HG02884 (cell line): ENCODE results near the gene ABHD12B.

Source experiments
- ATAC-seq: cut with Tn5 transposase; IDR thresholded peaks from one replicate; pipeline ENCODE4 v1.9.1; 2021; ENCODE audit warnings: mild to moderate bottlenecking, moderate library complexity; ENCODE audit not compliant: unreplicated experiment

ABHD12B gene

DNA sequence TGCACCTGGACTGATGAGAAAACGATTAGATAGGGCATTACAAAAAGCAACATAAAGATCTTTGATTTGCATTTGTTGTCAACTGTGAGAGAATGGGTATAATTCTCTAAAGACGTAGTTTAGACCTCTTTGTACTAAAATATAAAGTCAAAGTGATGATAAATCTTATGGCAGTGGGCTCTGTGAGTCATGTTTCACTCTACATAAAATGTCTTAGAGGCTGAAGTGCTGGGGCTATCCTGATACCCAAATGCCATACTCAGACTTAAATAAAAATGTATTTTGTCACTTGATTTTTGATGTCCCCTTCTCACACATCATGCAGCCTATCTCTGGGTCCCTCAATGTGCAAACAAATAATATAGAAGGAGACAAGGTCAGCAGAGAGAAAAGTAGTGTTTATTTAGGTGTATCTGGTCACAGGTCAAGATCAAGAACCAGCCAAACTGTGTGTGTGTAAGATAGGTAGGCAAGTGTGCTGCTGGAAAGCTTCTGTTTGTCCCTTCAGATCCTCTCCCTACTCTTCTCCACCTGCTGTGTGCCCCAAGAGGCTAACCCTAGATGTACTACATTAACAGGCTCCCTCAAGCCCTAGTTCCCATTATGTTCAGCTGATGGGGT, 33.9 kb upstream of the ABHD12B start:
- no peak for ATAC-seq

DNA sequence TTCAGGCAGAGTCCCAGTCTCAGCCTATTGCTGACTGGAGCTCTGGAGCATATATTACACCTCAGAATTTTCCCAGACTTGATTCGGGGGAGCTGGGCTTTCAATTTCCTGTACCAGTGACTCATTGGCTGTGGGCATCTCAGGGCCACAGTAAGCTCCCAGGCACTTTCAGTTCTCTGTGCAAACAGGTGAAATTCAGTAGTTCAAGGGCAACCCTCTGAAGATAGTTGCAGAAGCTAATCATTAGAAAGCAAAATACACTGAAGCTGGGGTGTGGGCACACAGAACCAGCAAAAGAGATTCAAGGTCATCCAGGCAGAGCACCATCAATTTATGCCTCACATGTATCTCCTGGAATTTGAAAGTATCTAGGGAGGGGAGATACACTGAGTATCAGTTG, 32.8 kb upstream of the ABHD12B start:
- no peak for ATAC-seq

DNA sequence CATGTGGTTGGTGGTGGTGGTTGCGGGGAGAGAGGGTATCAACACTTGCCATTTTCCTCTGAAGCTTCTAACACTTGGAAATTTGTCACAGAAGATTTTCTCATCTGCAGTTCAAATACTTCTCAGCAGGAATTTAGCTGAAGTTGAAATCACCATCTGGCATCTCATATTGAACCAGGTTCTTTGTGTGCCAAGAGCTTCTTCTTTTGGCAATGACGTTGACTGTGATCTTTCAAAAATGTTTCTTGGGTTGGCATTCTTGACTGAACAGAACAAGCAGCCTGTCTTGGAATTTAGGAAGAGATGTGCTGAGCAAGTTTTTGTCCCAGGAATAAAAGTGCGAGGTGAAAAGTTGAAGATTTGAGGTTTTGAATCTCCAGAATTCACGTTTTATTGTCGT, 32.2 kb upstream of the ABHD12B start:
- no peak for ATAC-seq

DNA sequence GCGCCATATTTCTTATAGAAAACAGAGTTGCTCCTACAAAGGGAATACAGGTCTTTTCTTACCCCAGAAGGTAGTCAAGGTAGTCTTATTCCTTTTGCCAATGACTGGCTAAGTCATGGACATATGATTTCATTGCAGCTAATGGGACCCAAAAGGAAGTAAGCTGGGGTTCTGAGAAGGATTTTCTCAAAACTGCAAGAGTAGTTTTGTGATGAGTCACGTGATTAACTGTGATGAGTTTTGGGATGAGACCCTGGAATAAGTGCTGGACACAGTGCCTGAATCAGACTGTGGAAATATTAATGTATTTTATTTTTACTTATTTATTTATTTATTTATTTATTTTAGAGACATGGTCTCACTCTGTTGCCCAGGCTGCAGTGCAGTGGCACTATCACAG, 27.5 kb upstream of the ABHD12B start:
- ATAC-seq = no peak

DNA sequence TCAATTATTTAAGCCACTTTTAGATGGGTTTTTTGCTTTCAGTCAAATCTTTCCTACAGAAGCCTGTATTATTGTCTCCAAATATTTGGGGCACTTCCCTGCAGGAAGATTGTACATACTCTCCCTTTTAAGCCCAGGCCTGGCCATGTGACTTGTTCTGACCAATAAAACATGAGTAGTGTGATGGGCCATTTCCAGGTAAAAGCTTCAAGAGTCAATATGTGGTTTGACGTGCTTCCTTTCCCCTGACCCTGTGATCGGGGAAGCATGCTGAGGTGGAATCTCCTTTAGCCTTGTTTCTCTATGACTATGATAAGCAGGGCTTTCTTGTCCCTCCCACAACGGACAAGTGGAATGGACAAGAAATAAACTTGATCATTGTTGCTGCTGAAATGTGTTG, 26.7 kb upstream of the ABHD12B start:
- ATAC-seq = no peak

DNA sequence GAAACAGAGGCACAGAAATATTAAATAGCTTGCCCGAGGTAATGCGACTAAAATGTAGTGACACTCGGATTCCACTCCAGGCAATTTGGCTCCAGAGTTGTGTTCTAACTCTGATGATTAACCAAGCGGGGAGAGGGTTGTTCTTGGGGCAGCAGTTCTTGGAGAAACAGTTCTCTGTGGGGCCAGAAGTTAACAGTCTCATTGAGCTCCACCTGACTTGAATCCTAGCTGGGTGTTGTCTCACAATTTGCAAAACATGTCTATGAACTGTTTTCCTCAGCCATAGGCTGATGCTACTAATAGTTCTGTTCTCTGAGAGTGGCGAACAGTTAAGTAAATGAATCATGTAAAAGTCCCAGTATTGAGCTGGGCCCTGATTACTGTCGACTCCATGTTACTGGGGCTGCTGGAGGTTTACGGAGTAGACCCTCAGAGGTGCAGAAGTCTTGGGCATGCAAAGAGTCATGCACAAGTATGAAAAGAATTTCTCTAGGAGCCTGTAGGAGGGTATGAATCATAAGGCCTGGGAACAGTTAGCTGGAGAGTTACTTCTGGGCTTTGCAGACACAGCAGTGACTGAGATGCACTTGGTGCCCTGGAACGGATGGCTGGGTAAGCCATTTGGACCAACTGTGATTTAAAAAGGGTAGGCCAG, 25.5 kb upstream of the ABHD12B start:
- ATAC-seq = no peak

DNA sequence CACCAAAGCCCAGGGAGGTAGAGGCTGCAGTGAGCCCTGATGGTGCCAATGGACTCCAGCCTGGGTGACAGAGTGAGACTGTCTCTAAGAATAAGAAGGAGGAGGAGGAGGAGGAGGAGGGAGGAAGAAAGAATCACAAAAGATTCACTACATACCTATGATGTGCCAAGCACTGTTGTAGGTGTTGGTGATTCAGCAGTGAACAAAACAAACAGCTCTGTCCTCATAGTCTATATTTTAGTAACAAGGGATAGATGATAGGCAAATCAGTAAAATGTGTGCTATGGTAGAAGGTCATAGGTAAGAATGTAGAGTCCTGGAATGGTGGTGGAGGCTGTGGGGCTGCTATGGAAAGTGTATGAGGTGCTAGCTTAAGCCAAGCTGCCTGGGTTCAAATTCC, 18.0 kb upstream of the ABHD12B start:
- ATAC-seq = no peak

DNA sequence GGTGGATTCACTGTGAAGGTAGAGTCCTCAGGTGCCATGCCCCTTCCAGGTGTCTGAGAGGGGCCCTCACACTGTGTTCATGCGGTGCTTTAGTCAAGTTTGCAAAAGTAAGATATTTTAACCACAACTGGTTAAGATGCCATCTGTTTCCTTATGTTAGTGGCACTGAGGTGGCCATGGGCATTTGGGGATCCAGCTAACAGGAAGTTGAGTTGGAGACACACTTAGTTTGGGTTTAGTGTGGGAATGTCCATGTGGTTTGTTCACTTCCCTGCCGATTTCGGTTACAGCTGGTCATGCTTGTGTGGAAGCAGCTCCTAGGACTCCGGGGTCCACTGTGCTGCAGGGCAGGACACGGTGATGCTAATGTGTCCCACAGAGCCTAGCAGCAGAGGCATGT, 17.3 kb upstream of the ABHD12B start:
- no peak for ATAC-seq

DNA sequence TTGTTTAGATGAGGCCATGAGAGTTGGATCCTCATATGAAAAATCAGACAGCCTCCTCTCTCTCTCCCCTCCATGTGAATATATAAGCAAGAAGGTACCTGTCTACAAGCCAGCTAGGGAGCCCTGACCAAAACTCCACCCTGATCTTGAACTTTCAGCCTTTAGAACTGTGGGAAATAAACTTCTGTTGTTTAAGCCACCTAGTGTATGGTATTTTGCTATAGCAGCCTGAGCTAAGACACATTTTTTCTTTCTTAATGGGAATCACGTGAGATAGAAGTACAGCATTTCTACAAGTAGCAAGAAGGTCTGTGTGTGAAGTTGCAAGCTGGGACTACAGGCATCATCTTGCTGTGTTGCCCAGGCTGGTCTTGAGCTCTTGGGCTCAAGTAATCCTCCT, 16.3 kb upstream of the ABHD12B start:
- ATAC-seq = no peak

DNA sequence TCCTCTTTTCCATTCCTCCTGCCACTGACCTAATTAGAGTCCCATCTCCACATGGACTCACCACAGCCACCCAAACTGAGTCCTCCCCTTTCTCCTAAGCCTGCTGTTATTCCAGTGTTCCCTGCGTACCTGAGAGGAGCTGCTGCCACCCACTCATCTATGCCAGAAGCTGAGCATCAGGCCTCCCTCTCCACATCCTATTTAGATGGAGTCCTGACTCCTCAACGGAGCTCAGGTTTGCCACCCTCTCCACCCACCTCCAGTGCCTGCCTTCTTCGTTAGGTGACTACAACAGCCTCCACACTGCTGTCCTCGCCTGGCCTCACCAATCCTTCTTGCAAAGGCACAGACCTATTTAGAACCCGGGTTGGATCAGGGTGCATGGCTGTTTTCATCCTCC, 15.2 kb upstream of the ABHD12B start:
- ATAC-seq = no peak

DNA sequence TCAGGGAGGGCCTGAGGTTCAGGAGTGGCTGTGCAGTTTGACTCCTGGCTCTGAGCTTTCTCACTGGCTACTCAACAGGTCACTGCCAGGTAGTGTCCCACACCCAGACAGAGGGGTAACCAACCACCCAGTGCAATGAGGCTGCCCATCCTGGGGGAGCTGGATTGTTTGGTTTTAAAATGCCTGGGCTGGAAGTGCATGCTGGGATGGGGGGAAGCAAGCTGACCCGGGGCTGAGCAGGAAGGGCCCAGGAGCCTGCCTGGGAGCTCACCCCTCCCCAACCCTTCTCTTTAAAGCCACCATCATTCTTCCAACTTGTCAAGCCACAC, 12.6 kb upstream of the ABHD12B start:
- ATAC-seq = peak; percentile 31

DNA sequence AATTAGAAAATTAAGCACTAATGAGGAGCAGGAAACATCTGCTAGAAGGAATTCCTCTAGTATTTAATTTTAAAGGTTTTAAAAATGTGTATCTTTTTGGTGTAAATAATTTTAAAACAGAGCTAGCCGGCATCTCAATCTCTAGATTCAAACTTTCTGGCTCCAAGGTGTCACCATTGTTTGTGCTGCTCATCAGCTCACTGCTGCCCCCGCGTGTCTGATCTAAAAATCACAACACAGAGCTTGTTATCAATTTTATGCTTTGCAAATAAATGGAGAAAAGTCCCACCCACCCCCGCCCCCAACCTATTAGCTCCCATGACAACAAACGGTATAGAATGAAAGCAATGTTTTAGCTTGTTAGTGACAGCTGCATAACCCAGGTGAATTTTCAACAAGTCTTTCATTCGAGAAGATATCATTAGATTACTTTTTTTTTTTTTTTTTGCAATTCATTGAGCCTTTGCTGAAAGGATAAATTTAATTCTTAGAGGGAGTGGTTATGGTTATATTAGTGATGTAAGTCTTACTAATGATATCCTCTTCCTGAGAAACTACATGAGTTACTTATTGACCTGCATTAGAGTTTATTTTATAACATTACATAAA, 11.3 kb upstream of the ABHD12B start:
- no peak for ATAC-seq

DNA sequence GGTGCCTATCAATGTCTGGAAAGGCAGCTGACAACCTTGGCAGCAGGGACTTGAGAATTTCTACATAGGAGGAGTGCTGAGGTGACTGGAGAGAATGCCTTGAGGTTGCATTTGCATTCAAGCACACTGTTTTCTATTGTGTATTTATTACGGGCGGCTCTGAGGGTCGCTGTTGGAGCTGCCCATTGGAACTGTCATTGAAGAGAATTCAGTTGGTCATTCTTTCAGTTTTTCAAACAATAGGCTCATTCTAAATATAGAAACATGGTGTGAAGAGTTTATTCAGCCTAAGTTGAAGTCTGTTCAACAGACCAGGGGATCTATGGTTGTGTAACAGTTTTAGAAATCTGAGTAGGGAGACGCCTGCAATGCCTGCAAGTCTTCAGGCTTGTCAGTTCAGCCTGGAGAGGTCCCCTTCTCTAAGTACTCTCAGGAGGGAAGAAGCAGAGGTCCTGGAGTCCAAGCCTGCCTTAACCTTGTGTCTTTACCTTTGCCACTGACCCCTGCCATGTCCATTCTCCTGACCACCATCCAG, 9.8 kb upstream of the ABHD12B start:
- no peak for ATAC-seq

DNA sequence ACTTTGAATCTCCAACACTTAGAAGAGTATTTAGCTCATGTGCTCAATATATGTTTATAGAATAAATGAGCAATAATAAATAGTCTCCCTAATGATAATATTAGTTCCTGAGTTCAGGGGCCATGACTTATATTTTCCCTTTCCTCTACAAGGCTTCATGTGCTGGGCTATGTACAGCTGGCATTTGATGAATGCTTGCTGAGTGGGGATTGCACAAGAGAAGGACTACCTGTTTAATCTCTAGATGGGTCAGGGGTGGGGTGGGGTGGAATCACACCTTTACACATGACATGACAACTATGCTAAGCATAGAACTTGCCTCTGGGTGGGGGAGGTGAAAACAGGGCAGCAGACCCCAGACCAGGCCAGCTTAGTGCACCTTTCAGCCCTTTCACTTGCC, 7.6 kb upstream of the ABHD12B start:
- no peak for ATAC-seq

DNA sequence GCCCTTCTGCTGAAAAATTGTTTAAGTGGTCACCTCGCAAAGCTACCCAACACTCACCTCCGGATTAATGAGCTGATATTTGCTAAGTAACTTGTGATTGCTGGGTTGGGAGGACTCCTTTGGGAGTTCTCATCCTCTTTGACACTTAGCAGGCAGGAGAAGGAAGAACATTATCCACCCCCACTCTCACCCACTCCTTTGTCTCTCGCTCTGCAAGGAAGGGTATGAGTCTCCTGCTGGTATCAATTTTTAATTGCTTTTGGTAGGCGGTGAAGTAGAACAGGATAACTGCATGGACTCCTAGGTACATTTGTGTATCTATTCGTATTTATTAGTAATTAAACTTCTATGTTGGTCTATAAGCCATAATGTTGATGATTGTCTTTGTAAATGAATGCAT, 6.9 kb upstream of the ABHD12B start:
- no peak for ATAC-seq

DNA sequence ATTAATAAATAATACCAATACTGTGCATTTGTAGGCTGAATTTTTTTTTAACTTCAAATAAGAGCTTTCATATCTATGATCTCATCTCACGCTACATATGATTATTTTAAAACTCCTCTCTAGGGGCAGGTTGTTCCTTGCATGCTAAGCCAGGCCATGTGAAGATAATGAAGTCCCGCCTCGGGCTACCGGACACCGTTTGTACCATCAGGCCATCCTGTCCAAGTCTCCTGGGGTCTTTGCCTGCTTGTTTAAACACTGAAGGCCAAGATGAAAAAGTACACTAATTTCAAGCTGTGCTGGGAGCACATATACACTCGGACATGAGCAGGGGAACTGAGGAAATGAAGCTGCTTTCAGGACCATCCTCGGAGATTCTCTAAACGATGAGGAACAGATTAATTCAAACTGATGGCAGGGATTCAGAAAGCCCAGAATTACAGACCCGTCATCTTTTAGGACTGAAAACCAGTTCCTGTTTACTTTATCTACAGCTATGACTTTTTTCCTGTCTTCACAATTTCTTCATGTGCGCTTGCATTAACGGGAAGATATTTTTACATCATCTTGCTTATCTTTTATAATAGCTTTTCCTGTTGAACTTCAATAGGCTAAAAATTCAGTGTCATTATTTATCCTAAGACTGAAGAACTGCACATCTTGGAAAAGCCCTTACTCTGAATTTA, 6.3 kb upstream of the ABHD12B start:
- no peak for ATAC-seq

DNA sequence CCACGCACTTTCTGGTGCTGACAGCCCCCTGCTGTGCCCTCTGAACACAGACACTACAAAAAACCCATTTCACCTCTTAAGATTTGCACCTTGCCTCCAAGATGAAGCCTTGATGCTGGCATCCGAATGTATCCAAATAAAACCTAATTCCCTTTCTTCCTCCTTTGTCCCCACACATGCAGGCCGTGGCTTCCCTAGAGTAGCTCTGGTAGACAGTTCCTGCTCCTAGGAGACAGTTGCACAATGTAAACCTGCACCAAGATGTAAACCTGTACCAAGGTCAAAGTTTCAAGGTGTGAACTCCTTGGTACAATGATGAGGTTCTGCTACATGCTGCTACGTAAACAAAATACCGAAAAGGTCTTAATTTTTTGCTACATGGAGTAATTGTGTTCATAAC, 625 bp upstream of the ABHD12B start:
- no peak for ATAC-seq

DNA sequence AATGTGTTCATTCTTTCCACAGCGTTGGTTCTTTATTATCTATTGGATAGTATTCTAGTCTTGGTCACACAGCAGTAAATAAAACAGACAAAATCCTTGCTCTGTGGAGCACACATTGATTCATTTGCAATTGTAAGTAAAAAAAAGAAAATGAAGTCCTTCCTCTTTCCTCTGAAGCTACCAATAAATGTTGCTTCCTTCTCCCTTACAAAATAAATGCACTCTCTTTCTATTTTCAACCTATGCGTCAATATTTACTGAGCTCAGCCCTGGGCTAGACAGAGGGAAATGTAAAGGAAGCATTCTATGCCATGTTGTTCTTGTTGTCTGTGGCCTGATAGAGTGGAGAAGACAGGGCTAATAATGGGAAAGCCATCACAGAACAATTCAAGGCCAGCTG, 2.9 kb downstream of the ABHD12B start:
- ATAC-seq = no peak

DNA sequence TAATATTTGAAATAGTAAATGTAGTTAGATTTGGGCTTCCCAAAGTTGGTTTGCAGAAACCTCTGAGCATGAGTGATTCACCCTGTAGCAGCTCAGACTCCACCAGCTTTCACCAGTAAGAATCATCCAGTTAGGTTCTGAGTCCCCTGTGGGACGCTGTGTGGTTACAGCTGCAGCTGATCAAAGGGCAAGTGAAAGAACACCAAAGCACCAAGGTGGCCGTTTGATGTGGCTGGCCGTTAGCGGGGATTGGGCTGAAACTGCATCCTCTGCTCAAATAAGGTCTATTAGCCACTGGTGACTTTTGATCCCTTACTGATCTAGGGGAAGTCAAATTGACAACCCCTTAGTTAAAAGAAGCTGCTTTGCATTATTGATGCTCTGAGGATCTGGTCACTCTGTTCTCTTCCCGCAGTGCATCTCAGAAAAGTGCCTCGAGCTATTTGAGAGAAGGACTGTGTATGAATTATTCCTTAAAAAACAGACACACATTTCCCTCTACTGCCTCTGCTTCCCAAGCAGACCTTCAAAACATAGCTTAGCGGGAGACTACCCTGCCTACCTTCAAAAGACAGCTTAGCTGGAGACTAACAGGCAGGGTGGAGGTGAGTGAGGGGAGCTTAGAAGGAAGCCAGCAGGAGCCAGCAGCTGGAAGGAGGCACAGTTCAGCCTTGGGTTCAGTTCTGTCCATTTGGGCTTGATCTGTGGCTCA, 3.7 kb downstream of the ABHD12B start:
- peak; percentile 94 for ATAC-seq

DNA sequence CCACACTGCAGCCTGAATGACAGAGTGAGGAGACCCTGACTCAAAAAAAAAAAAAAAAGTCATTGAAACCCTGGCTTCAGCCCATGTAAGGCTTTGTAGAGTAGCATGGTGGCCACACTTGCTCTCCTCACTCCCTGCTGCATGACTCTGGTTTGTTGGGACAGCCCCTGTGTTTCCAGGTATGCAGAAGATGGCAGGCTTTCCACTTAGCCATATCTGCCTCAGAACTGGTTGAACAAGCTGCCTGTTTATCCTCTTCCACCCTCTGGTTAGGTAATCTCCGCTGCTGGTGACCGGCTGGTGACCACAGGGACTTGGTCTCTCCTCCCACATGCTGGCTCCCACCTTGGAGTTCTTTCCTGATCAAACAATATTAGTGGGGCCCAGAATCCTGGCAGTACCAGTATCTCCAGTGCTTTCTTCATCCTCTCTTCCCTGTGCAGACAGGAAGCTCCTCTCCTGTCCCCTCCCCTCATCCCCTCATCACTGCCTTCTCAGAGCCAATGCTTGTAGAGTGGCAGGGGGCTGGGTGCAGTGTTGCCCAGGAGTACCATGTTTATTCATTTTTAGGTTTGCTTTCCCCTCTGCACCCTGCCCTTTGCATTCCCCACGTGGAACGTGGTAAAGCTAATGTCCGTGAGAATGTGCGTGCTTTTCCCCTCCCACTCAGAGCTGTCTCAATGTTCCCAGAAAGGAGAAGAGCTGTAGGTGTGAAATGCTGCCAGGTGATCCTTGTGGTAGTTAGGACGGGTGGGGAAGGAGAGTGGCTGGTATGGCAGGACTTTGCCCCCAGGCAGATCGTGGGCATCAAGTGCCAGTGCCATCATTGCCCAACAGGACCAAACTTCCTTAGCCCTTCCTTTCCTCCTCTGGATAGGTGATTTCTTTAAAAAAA, 11.3 kb downstream of the ABHD12B start:
- ATAC-seq = no peak
